K562 (cell line): Measurements from ENCODE around the gene GSX2. TPM values are rescaled to one million over a fixed set of nuclear protein-coding genes. Genes with fewer than 3 reads are reported as not detected.

ENCODE experiments used
- EGR1 ChIP-seq: fragments of 450-650 bp; conservative IDR thresholded peaks from 2 replicates; pipeline ENCODE4 v1.6.1; 2017; ENCODE audit warnings: mild to moderate bottlenecking
- GABPA ChIP-seq: fragments of 200-800 bp; sonication (Bioruptor generic); conservative IDR thresholded peaks from 2 replicates; pipeline ENCODE4 v1.6.1; 2016; ENCODE audit warnings: low read depth, missing genetic modification characterization, missing compliant biosample characterization
- HDGF ChIP-seq: fragments of 450-650 bp; IDR thresholded peaks from 2 replicates; pipeline ENCODE4 v1.6.1; 2016
- NFE2 ChIP-seq: IDR thresholded peaks from 2 replicates; pipeline ENCODE4 v1.6.1; 2014; ENCODE audit warnings: antibody characterized with exemption, low read depth
- NR2F6 ChIP-seq: fragments of 450-650 bp; formaldehyde crosslinking; IDR thresholded peaks from 2 replicates; pipeline ENCODE4 v1.4.0; 2020; ENCODE audit warnings: mild to moderate bottlenecking
- PHF20 ChIP-seq: fragments of 450-650 bp; IDR thresholded peaks from 2 replicates; pipeline ENCODE4 v1.6.1; 2018; ENCODE audit not compliant: partially characterized antibody
- POLR2B ChIP-seq: fragments of 450-650 bp; IDR thresholded peaks from 2 replicates; pipeline ENCODE4 v1.6.1; 2018; ENCODE audit warnings: low read depth; ENCODE audit not compliant: partially characterized antibody
- RBM17 ChIP-seq: fragments of 200-400 bp; formaldehyde crosslinking; IDR thresholded peaks from 2 replicates; pipeline ENCODE4 v1.6.1; 2017; ENCODE audit warnings: low read depth, mild to moderate bottlenecking, low read length, borderline replicate concordance
- RBM39 ChIP-seq: fragments of 200-400 bp; formaldehyde crosslinking; optimal IDR thresholded peaks from 2 replicates; pipeline ENCODE3; 2018; ENCODE audit warnings: low read depth, low read length
- RCOR1 ChIP-seq, 2 experiments: IDR thresholded peaks; 2 replicates each; pipeline ENCODE4 v1.6.1; 2012; ENCODE audit warnings: low read depth in 2 of 2, low read length in 2 of 2, borderline replicate concordance in 1 of 2, improper control_type of control experiment in 1 of 2
- TBP ChIP-seq: optimal IDR thresholded peaks from 2 replicates; pipeline ENCODE3; 2011; ENCODE audit warnings: low read depth, low read length, improper control_type of control experiment
- ZNF133 ChIP-seq: fragments of 250-450 bp; sonication (Bioruptor Pico); IDR thresholded peaks from 2 replicates; pipeline ENCODE4 v1.4.0; 2020; ENCODE audit warnings: mild to moderate bottlenecking
- ZNF644 ChIP-seq: fragments of 200-800 bp; sonication (Bioruptor generic); IDR thresholded peaks from 2 replicates; pipeline ENCODE4 v1.6.1; 2016; ENCODE audit warnings: low read depth, missing genetic modification characterization, missing compliant biosample characterization
- ZNF764 ChIP-seq: fragments of 250-450 bp; sonication (Bioruptor Pico); IDR thresholded peaks from 2 replicates; pipeline ENCODE4 v1.4.0; 2020; ENCODE audit warnings: low read depth, mild to moderate bottlenecking, moderate library complexity
- polyA plus RNA-seq, 8 experiments: library from polyadenylated mRNA; depleted of rRNA in 4 of 8; stranded (reverse) in 5 of 8; unstranded in 3 of 8; fragments of >200 nt; fragmentation: Nextera tagmentation in 2 of 8; fragmentation: Illumina TruSeq in 1 of 8; extraction: Ambion mirVana in 2 of 8; extraction: Trizol in 1 of 8; gene quantifications; 2 replicates each; pipeline versions ENCODE4 v1.2.1 to v1.2.3, GENCODE V29; 2011 to 2014; ENCODE audit warnings: inconsistent platforms in 1 of 8, missing spikeins in 1 of 8
- total RNA-seq, 7 experiments: library from RNA; depleted of rRNA in 6 of 7; stranded (reverse); fragments of >200 nt in 6 of 7; fragmentation: Illumina TruSeq in 2 of 7; extraction: Trizol in 2 of 7; gene quantifications; 2 replicates each; pipeline versions ENCODE4 v1.2.1 to v1.2.3, GENCODE V29; 2011 to 2021; ENCODE audit warnings: low replicate concordance in 1 of 7
- TF ChIP-seq, protein P1 (sequence below): fragments of 450-650 bp; IDR thresholded peaks from one replicate; pipeline ENCODE4 v1.6.1; 2018; ENCODE audit warnings: mild to moderate bottlenecking, moderate library complexity; ENCODE audit not compliant: partially characterized antibody
- TF ChIP-seq, protein P2 (sequence below), 2 experiments: fragments of 450-650 bp; conservative IDR thresholded peaks; 2 replicates each; pipeline ENCODE4 v1.6.1; 2017; ENCODE audit warnings: mild to moderate bottlenecking in 2 of 2, moderate library complexity in 2 of 2
- TF ChIP-seq, protein P3 (sequence below): sonication (generic); formaldehyde crosslinking; IDR thresholded peaks from 2 replicates; pipeline ENCODE4 v1.8.0; 2023; ENCODE audit warnings: mild to moderate bottlenecking, missing genetic modification reagents
- TF ChIP-seq, protein P4 (sequence below): sonication (generic); formaldehyde crosslinking; IDR thresholded peaks from 2 replicates; pipeline ENCODE4 v1.5.0; 2020; ENCODE audit warnings: missing genetic modification reagents
- TF ChIP-seq, protein P5 (sequence below): fragments of 450-650 bp; formaldehyde crosslinking; IDR thresholded peaks from 2 replicates; pipeline ENCODE4 v1.4.0; 2020; ENCODE audit warnings: mild to moderate bottlenecking, moderate library complexity

The GSX2 gene
- total and polyA plus RNA-seq, 9 of the 15 experiments (the other 6 are each of a cell fraction or from before 2014, with no cell fraction given) = not detected

DNA sequence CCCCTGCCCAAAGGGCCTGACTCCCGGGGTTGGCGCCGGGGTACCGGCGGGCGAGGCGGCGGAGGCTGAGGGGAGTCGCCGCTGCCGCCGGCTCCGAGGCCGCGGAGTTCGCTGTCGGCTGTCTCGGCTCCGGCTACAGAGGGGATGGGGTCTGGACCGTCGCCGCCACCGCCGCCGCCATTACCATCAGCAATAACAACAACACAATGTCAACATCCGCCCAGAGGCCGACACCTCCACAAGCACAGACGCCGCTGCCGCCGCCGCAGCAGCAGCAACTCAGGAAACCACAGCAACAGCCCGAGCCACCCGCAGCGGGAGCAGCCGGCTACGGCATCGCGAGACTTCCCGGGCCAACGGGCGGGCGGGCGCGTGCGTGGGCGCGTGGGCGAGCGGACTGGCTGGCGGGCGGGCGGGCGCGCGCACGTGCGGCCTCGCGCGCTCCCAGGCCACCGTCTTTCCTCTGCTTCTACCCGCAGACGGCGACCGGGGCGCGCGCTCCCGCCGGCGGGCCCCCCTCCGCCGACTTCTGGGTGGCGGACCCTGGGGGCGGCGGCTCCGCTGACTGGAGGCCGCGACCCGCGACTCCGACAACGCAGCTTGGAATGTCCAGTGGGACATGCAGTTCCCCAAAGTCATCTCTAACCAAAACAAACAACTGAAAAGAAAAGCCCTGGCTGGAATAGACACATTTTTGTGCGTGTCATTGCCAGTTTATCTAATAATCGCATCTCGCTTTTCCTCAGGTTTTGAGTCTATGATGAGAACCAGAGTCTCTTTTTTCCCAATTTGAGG, 35.4 kb upstream of the GSX2 start, which contains the start of gene CHIC2 (continued):
- TF ChIP-seq, protein P1, sequence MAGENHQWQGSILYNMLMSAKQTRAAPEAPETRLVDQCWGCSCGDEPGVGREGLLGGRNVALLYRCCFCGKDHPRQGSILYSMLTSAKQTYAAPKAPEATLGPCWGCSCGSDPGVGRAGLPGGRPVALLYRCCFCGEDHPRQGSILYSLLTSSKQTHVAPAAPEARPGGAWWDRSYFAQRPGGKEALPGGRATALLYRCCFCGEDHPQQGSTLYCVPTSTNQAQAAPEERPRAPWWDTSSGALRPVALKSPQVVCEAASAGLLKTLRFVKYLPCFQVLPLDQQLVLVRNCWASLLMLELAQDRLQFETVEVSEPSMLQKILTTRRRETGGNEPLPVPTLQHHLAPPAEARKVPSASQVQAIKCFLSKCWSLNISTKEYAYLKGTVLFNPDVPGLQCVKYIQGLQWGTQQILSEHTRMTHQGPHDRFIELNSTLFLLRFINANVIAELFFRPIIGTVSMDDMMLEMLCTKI = no peak
- TF ChIP-seq, protein P2, sequence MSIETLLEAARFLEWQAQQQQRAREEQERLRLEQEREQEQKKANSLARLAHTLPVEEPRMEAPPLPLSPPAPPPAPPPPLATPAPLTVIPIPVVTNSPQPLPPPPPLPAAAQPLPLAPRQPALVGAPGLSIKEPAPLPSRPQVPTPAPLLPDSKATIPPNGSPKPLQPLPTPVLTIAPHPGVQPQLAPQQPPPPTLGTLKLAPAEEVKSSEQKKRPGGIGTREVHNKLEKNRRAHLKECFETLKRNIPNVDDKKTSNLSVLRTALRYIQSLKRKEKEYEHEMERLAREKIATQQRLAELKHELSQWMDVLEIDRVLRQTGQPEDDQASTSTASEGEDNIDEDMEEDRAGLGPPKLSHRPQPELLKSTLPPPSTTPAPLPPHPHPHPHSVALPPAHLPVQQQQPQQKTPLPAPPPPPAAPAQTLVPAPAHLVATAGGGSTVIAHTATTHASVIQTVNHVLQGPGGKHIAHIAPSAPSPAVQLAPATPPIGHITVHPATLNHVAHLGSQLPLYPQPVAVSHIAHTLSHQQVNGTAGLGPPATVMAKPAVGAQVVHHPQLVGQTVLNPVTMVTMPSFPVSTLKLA (conservative IDR thresholded peaks at IDR 0.05) = peak; percentile 60 to 79; a peak in 2 of 4 replicates
- TF ChIP-seq ZNF764 (CRISPR knock-in tag) = no peak
- no peak for TF ChIP-seq ZNF133
- TF ChIP-seq, protein P3, sequence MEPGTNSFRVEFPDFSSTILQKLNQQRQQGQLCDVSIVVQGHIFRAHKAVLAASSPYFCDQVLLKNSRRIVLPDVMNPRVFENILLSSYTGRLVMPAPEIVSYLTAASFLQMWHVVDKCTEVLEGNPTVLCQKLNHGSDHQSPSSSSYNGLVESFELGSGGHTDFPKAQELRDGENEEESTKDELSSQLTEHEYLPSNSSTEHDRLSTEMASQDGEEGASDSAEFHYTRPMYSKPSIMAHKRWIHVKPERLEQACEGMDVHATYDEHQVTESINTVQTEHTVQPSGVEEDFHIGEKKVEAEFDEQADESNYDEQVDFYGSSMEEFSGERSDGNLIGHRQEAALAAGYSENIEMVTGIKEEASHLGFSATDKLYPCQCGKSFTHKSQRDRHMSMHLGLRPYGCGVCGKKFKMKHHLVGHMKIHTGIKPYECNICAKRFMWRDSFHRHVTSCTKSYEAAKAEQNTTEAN (CRISPR knock-in tag) = no peak
- peak; percentile 87 for TF ChIP-seq POLR2B
- TF ChIP-seq TBP = peak; percentile 58
- TF ChIP-seq, protein P4, sequence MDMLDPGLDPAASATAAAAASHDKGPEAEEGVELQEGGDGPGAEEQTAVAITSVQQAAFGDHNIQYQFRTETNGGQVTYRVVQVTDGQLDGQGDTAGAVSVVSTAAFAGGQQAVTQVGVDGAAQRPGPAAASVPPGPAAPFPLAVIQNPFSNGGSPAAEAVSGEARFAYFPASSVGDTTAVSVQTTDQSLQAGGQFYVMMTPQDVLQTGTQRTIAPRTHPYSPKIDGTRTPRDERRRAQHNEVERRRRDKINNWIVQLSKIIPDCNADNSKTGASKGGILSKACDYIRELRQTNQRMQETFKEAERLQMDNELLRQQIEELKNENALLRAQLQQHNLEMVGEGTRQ (CRISPR knock-in tag) = no peak
- TF ChIP-seq PHF20 = no peak
- peak; percentile 75 for TF ChIP-seq EGR1
- TF ChIP-seq NR2F6 (CRISPR knock-in tag) = no peak
- no peak for TF ChIP-seq RBM17
- TF ChIP-seq, protein P5, sequence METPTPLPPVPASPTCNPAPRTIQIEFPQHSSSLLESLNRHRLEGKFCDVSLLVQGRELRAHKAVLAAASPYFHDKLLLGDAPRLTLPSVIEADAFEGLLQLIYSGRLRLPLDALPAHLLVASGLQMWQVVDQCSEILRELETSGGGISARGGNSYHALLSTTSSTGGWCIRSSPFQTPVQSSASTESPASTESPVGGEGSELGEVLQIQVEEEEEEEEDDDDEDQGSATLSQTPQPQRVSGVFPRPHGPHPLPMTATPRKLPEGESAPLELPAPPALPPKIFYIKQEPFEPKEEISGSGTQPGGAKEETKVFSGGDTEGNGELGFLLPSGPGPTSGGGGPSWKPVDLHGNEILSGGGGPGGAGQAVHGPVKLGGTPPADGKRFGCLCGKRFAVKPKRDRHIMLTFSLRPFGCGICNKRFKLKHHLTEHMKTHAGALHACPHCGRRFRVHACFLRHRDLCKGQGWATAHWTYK = 0 out of 2 replicates have a peak, but pooled peaks have one; percentile 46
- TF ChIP-seq HDGF = no peak
- peak; percentile 78; the same call in 1 of the 2 replicates for TF ChIP-seq ZNF644 (tag)
- TF ChIP-seq NFE2 = peak; percentile 26; the same call in 1 of the 2 replicates
- TF ChIP-seq RCOR1 (IDR thresholded peaks at IDR 0.05; ENCODE audit: borderline replicate concordance in 1 of 2, low read depth in 2 of 2, low read length in 2 of 2) = peak in 1 of 2 experiments; percentile 28; a peak in 1 of 4 replicates
- TF ChIP-seq RBM39 = no peak
- peak; percentile 70 for TF ChIP-seq GABPA (tag)
